Activated gamma-delta T cell treated with Interleukin-2 at 50 U/mL for 16 hours (primary cell): ENCODE results near the gene MUC3A.
"Not testable (repeated sequence)": the region's sequence is repeated elsewhere in the genome, so short reads cannot be mapped to it uniquely, and the experiment has no call there.

Experiments
- DNase-seq: peaks from one replicate; pipeline ENCODE4 v3.0.0-alpha.2; 2020

Gene MUC3A

GRCh38 chr7:100971111-100972001 is 22.0 kb downstream of the MUC3A start:
- no peak for DNase-seq

- no peak for DNase-seq
Observed at GRCh38 chr7:100972002-100972347, 22.6 kb downstream of the MUC3A start.

- no peak for DNase-seq
Observed at GRCh38 chr7:100974021-100974420, 24.7 kb downstream of the MUC3A start.

- DNase-seq: no peak
Observed at GRCh38 chr7:100975371-100975821, 26.1 kb downstream of the MUC3A start.

- DNase-seq: no peak
Observed at GRCh38 chr7:100978300-100978699, 29.0 kb downstream of the MUC3A start.

- DNase-seq: no peak
Observed at GRCh38 chr7:100983451-100984187, 34.3 kb downstream of the MUC3A start.

GRCh38 chr7:100984241-100984918 is 35.0 kb downstream of the MUC3A start:
- not testable (repeated sequence) for DNase-seq

GRCh38 chr7:100985033-100985797 is 35.9 kb downstream of the MUC3A start:
- DNase-seq: not testable (repeated sequence)

GRCh38 chr7:100991631-100992030 is 42.3 kb downstream of the MUC3A start:
- DNase-seq: no peak

- not testable (repeated sequence) for DNase-seq
Observed at GRCh38 chr7:100992280-100992679, 42.9 kb downstream of the MUC3A start.

- not testable (repeated sequence) for DNase-seq
Observed at GRCh38 chr7:100994671-100995070, 45.3 kb downstream of the MUC3A start.

GRCh38 chr7:100998530-100998929 is 49.2 kb downstream of the MUC3A start:
- DNase-seq: not testable (repeated sequence)

- DNase-seq: not testable (repeated sequence)
Observed at GRCh38 chr7:100999334-100999733, 50.0 kb downstream of the MUC3A start.

- not testable (repeated sequence) for DNase-seq
Observed at GRCh38 chr7:101000025-101000424, 50.7 kb downstream of the MUC3A start.

- DNase-seq: not testable (repeated sequence)
Observed at GRCh38 chr7:101002333-101002732, 53.0 kb downstream of the MUC3A start.

- DNase-seq: not testable (repeated sequence)
Observed at GRCh38 chr7:101007361-101007760, 58.0 kb downstream of the MUC3A start.

- no peak for DNase-seq
Observed at GRCh38 chr7:101009629-101010028, 60.3 kb downstream of the MUC3A start.

- no peak for DNase-seq
Observed at GRCh38 chr7:101012931-101013330, 63.6 kb downstream of the MUC3A start.

GRCh38 chr7:101015626-101016025 is 66.3 kb downstream of the MUC3A start:
- no peak for DNase-seq

- peak; percentile 73 for DNase-seq
Observed at GRCh38 chr7:101017064-101017777, 67.9 kb downstream of the MUC3A start.
